GM12874 (cell line): ENCODE data around the gene GRP.

Experiments
- TF ChIP-seq, protein P1 (sequence below): IDR thresholded peaks from 2 replicates; pipeline ENCODE4 v1.5.1; 2011; ENCODE audit warnings: low read depth, mild to moderate bottlenecking, control low read depth, low read length, moderate library complexity; ENCODE audit not compliant: insufficient read depth

GRP gene

DNA sequence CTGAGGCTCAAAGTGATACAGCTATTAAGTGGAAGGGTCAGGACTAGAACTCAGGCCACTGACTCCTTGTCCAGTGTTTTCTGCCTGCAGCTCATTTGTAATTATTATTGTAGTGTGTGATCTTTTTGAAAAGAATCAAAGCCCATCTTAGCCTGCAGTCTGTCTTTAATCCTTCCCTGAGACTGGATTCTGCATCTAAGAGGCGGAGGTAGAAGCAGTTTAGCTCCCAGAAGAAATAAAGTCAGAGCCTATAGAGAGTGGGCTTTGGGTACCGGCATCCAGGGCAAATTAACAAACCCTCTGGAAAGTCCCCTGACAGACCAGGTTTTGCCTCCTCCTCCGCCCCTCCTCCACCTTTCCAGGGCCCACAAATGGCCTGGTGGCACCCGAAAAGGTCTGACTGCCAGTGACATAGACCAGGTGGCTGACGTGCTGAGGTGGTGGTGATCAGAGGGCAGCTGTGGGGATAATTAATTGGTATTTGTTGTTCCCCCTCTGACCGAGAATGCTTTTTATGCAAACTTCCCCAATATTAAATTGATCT is 55.5 kb downstream of the GRP start:
- TF ChIP-seq, protein P1, sequence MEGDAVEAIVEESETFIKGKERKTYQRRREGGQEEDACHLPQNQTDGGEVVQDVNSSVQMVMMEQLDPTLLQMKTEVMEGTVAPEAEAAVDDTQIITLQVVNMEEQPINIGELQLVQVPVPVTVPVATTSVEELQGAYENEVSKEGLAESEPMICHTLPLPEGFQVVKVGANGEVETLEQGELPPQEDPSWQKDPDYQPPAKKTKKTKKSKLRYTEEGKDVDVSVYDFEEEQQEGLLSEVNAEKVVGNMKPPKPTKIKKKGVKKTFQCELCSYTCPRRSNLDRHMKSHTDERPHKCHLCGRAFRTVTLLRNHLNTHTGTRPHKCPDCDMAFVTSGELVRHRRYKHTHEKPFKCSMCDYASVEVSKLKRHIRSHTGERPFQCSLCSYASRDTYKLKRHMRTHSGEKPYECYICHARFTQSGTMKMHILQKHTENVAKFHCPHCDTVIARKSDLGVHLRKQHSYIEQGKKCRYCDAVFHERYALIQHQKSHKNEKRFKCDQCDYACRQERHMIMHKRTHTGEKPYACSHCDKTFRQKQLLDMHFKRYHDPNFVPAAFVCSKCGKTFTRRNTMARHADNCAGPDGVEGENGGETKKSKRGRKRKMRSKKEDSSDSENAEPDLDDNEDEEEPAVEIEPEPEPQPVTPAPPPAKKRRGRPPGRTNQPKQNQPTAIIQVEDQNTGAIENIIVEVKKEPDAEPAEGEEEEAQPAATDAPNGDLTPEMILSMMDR = no peak

DNA sequence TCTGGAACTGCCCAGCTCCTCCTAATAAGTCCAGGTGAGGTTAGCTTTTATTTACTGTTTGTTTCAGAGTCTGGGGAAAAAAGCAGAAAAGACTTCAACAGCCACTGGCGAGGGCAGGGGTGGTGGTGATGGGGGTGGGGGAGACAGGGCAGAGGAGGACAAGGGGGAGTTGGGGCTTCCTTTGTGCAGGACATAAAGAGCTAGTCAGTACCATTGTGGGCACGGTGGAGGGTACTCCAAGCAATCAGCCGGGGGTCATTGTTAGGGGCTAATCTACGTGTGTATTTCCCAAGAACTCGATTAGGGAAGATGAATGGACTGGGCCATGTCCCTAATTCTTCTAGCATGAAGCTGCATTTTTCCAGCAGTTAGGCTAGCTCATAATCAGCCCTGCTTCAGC is 56.1 kb downstream of the GRP start:
- TF ChIP-seq, protein P1 = no peak

DNA sequence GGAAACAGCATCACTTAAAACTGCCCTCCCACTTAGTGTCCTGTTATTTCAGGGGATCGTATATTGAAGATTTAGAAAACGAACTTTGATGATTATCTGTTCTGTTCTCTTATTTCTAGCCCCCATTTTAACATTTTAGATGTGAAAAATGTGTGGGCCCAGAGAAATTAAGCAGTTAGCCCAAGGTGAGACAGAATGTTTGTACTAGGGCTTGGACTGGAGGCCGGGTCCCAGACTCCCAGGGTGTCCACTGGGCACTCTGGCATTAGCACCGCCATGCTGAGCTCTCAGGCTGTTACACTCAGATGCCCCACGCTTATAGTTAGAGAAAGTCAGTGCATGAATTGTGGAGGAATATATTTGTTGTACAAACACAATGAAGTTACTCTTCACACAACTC is 58.8 kb downstream of the GRP start:
- TF ChIP-seq, protein P1 = no peak

DNA sequence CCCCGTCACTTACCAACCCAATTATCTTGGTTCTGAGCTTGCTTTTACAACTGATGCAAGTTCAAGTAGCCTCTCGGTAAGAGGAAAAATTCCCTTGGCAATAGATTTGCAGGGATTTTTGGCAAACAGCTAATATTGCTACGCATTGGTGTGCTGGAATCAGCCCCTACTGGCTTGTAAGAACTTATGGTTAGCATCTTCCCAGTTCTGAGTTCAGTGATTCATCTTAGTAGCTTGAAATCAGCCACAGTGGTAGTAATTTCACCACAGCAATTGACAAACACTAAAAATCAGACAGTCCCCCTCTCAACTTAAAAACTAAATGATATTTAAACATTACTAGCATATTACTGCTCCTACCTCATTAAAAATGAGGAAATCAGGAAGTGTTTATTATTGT is 59.2 kb downstream of the GRP start:
- TF ChIP-seq, protein P1 = no peak

DNA sequence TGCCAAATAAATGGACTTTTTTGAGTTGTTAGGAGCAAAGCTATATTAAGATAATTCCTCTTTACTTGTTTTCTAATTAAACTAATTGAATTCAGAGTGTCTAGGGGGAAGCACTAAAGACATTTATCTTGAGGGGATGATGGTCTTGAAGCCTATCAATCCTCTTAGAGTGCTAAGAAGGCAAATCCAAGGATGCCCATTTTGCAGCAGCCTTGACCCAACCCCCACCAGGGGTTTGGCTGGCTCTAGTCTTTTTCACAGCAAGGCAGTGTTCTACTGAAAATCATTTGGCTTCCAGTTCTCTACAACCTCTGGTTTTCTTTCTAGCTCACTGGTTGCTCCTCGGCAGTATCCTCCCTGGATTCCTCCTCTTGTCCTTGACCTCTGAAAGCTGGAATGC is 59.8 kb downstream of the GRP start:
- TF ChIP-seq, protein P1 = no peak
